ENCODE data around the gene BTBD7.
"Not testable (repeated sequence)": the region's sequence is repeated elsewhere in the genome, so short reads cannot be mapped to it uniquely, and the experiment has no call there.

Gene BTBD7

GRCh38 chr14:93249128-93249831, 83.6 kb downstream of the BTBD7 start:
- DNase-seq (ENCODE audit: low read depth in 2 of 2): no peak

- DNase-seq (ENCODE audit: low read depth in 2 of 2): no peak
These were observed 86.3 kb downstream of the BTBD7 start for GRCh38 chr14:93246534-93246933.

- no peak for DNase-seq (ENCODE audit: low read depth in 2 of 2)
These were observed 86.9 kb downstream of the BTBD7 start for GRCh38 chr14:93245764-93246420.

- no peak for DNase-seq (ENCODE audit: low read depth in 2 of 2)
These were observed 92.2 kb downstream of the BTBD7 start for GRCh38 chr14:93240678-93241000.

- DNase-seq (ENCODE audit: low read depth in 2 of 2): no peak
These were observed 92.8 kb downstream of the BTBD7 start for GRCh38 chr14:93239869-93240677.

GRCh38 chr14:93234798-93235197, 98.0 kb downstream of the BTBD7 start:
- no peak for DNase-seq (ENCODE audit: low read depth in 2 of 2)

- not testable (repeated sequence) for DNase-seq (ENCODE audit: low read depth in 2 of 2)
These were observed 99.8 kb downstream of the BTBD7 start for GRCh38 chr14:93233078-93233477.

GRCh38 chr14:93232159-93232558, 100.7 kb downstream of the BTBD7 start:
- no peak for DNase-seq (ENCODE audit: low read depth in 2 of 2)

- DNase-seq (ENCODE audit: low read depth in 2 of 2): no peak
These were observed 101.5 kb downstream of the BTBD7 start for GRCh38 chr14:93231129-93231979.

- DNase-seq (ENCODE audit: low read depth in 2 of 2): no peak
These were observed 102.3 kb downstream of the BTBD7 start for GRCh38 chr14:93230539-93230938.

- no peak for DNase-seq (ENCODE audit: low read depth in 2 of 2)
These were observed 104.3 kb downstream of the BTBD7 start for GRCh38 chr14:93228550-93228949.

GRCh38 chr14:93223565-93223964, 109.3 kb downstream of the BTBD7 start:
- DNase-seq (ENCODE audit: low read depth in 2 of 2): no peak

- no peak for DNase-seq (ENCODE audit: low read depth in 2 of 2)
These were observed 112.3 kb downstream of the BTBD7 start for GRCh38 chr14:93220509-93220908.

GRCh38 chr14:93219103-93219726, 113.6 kb downstream of the BTBD7 start:
- no peak for DNase-seq (ENCODE audit: low read depth in 2 of 2)

GRCh38 chr14:93214598-93214997, 118.2 kb downstream of the BTBD7 start:
- no peak for DNase-seq (ENCODE audit: low read depth in 2 of 2)

- DNase-seq (ENCODE audit: low read depth in 2 of 2): no peak
These were observed 120.4 kb downstream of the BTBD7 start for GRCh38 chr14:93212432-93212831.

GRCh38 chr14:93207468-93208308, 125.1 kb downstream of the BTBD7 start:
- no peak for DNase-seq (ENCODE audit: low read depth in 2 of 2)

- peak; percentile 68 to 70 for DNase-seq (ENCODE audit: low read depth in 2 of 2)
These were observed 125.9 kb downstream of the BTBD7 start, which contains the start of the genes GON7 and UBR7 for GRCh38 chr14:93206793-93207467. TSS of gene GON7 (minus strand) at chr14:93207065. CDS start at chr14:93207037, 28 bp downstream. TSS of gene UBR7 (plus strand) at chr14:93207256. CDS start at chr14:93207292, 36 bp downstream.

GRCh38 chr14:93201155-93201704, 131.6 kb downstream of the BTBD7 start:
- no peak for DNase-seq (ENCODE audit: low read depth in 2 of 2)
